HG03064 (cell line): ENCODE measurements around the gene RANBP17.
"Not testable (repeated sequence)": the region's sequence is repeated elsewhere in the genome, so short reads cannot be mapped to it uniquely, and the experiment has no call there.

Source experiments
- ATAC-seq: cut with Tn5 transposase; IDR thresholded peaks from one replicate; pipeline ENCODE4 v1.9.1; 2021; ENCODE audit warnings: low read depth; ENCODE audit not compliant: unreplicated experiment

RANBP17 gene

GRCh38 chr5:170937914-170938313 lies 76.1 kb downstream of the RANBP17 start:
- no peak for ATAC-seq

GRCh38 chr5:170939178-170939577 lies 77.4 kb downstream of the RANBP17 start:
- no peak for ATAC-seq

GRCh38 chr5:170941788-170942187 lies 80.0 kb downstream of the RANBP17 start:
- no peak for ATAC-seq

- ATAC-seq: no peak
Observed at GRCh38 chr5:170945275-170945674, 83.5 kb downstream of the RANBP17 start.

- ATAC-seq: no peak
Observed at GRCh38 chr5:170960567-170960966, 98.7 kb downstream of the RANBP17 start.

GRCh38 chr5:170963521-170963920 lies 101.7 kb downstream of the RANBP17 start:
- no peak for ATAC-seq

GRCh38 chr5:170974461-170974860 lies 112.6 kb downstream of the RANBP17 start:
- ATAC-seq: no peak

- ATAC-seq: not testable (repeated sequence)
Observed at GRCh38 chr5:170980261-170980660, 118.4 kb downstream of the RANBP17 start.

- ATAC-seq: no peak
Observed at GRCh38 chr5:170985486-170985885, 123.7 kb downstream of the RANBP17 start.

GRCh38 chr5:170986598-170986997 lies 124.8 kb downstream of the RANBP17 start:
- ATAC-seq: no peak

GRCh38 chr5:170993476-170993875 lies 131.7 kb downstream of the RANBP17 start:
- ATAC-seq: no peak

- ATAC-seq: no peak
Observed at GRCh38 chr5:171010086-171010485, 148.3 kb downstream of the RANBP17 start.

GRCh38 chr5:171010816-171011215 lies 149.0 kb downstream of the RANBP17 start:
- ATAC-seq: no peak

- no peak for ATAC-seq
Observed at GRCh38 chr5:171023508-171023907, 161.7 kb downstream of the RANBP17 start.

- no peak for ATAC-seq
Observed at GRCh38 chr5:171024084-171024483, 162.3 kb downstream of the RANBP17 start.

- no peak for ATAC-seq
Observed at GRCh38 chr5:171029401-171029800, 167.6 kb downstream of the RANBP17 start.

GRCh38 chr5:171031977-171032376 lies 170.2 kb downstream of the RANBP17 start:
- ATAC-seq: no peak

GRCh38 chr5:171032435-171032973 lies 170.7 kb downstream of the RANBP17 start:
- ATAC-seq: no peak

- ATAC-seq: not testable (repeated sequence)
Observed at GRCh38 chr5:171041893-171042292, 180.1 kb downstream of the RANBP17 start.

- ATAC-seq: no peak
Observed at GRCh38 chr5:171050916-171051315, 189.1 kb downstream of the RANBP17 start.

- ATAC-seq: no peak
Observed at GRCh38 chr5:171055875-171056454, 194.1 kb downstream of the RANBP17 start.

- ATAC-seq: no peak
Observed at GRCh38 chr5:171067540-171068130, 205.8 kb downstream of the RANBP17 start.
